K562 (cell line): ENCODE measurements around the gene HSPA4L. TPM values are rescaled to one million over a fixed set of nuclear protein-coding genes. Genes with fewer than 3 reads are reported as not detected.

ENCODE experiments used
- ATAC-seq: fragments of 200-7000 bp; cut with Tn5 transposase; 3 replicates; pipeline ENCODE4 v1.9.1; 2020; ENCODE audit warnings: moderate library complexity
- BruUV-seq: library from RNA; stranded (reverse); fragments of 400-500 nt; replicated peaks from 2 replicates; lab custom pipeline; 2021; lab: Mats Ljungman, UMichigan
- CTCF ChIA-PET: fragments of 300-600 bp; formaldehyde crosslinking; extraction: SDS; loops from one replicate; lab custom pipeline; 2021; ENCODE audit warnings: low intra/inter-chr PET ratio; lab: Yijun Ruan, JAX
- POLR2A ChIA-PET: fragments of 300-600, 350-650 bp; sonication (Branson Sonifier 250); formaldehyde crosslinking; extraction: SDS; loops from one replicate; lab custom pipeline; 2021; ENCODE audit warnings: antibody characterized with exemption, inconsistent platforms; lab: Yijun Ruan, JAX
- DNase-seq, 4 experiments: peaks; one replicate each; pipeline versions ENCODE4 v3.0.0 to v3.0.0-alpha.2; 2011 to 2018; ENCODE audit warnings: low spot score in 3 of 4, mixed read lengths in 3 of 4; ENCODE audit errors: extremely low read depth in 1 of 4
- FAIRE-seq: peaks from 2 replicates; lab custom pipeline; 2011; peaks lifted over from hg19 to GRCh38; lab: Jason Lieb, UNC
- H2AFZ ChIP-seq: 2 replicates; pipeline ENCODE4 v1.6.0; 2011; ENCODE audit warnings: low read depth, low read length, control low read depth, inconsistent platforms
- H3K27ac ChIP-seq: fragments of 200-600 bp; 3 replicates; pipeline ENCODE4 v1.8.0; 2011; ENCODE audit warnings: low read depth, mild to moderate bottlenecking, control low read depth, inconsistent platforms, low read length, moderate library complexity, mixed read lengths; ENCODE audit errors: extremely low read depth
- H3K27me3 ChIP-seq, 2 experiments: fragments of 300-600 bp in 1 of 2; 2 replicates in 1 of 2; 3 replicates in 1 of 2; pipeline versions ENCODE4 v1.6.0 to v1.8.0; 2011; ENCODE audit warnings: inconsistent platforms in 2 of 2, low read length in 2 of 2, mild to moderate bottlenecking in 1 of 2, mixed read lengths in 1 of 2, moderate library complexity in 1 of 2; ENCODE audit not compliant: control insufficient read depth in 2 of 2, insufficient read depth in 2 of 2
- H3K36me3 ChIP-seq: fragments of 300-600 bp; 3 replicates; pipeline ENCODE4 v1.8.0; 2011; ENCODE audit warnings: mild to moderate bottlenecking, low read length, inconsistent platforms; ENCODE audit not compliant: control insufficient read depth, insufficient read depth
- H3K4me1 ChIP-seq, 2 experiments: fragments of 200-600 bp in 1 of 2; replicated peaks in 1 of 2; 2 replicates in 1 of 2; 3 replicates in 1 of 2; pipeline versions ENCODE4 v1.5.1 to v1.8.0; 2011; ENCODE audit warnings: inconsistent platforms in 2 of 2, low read length in 2 of 2, mild to moderate bottlenecking in 1 of 2, mixed read lengths in 1 of 2, moderate library complexity in 1 of 2; ENCODE audit not compliant: control insufficient read depth in 2 of 2, insufficient read depth in 2 of 2
- H3K4me2 ChIP-seq: 2 replicates; pipeline ENCODE4 v1.6.1; 2011; ENCODE audit warnings: low read length, control low read depth, inconsistent platforms, mixed read lengths; ENCODE audit not compliant: insufficient read depth
- H3K4me3 ChIP-seq: fragments of 200-600 bp; sonication (generic), shearing (Covaris generic); 2 replicates; pipeline ENCODE4 v1.5.1; 2016; ENCODE audit warnings: control low read depth, inconsistent platforms
- H3K79me2 ChIP-seq: fragments of 200-600 bp; 3 replicates; pipeline ENCODE4 v1.8.0; 2011; ENCODE audit warnings: low read length, inconsistent platforms; ENCODE audit not compliant: control insufficient read depth, insufficient read depth
- H3K9ac ChIP-seq, 2 experiments: 2 replicates each; pipeline versions ENCODE4 v1.6.0 to v1.6.1; 2011; ENCODE audit warnings: low read depth in 2 of 2, low read length in 2 of 2, control low read depth in 1 of 2, inconsistent platforms in 1 of 2, mild to moderate bottlenecking in 1 of 2, mixed read lengths in 1 of 2; ENCODE audit not compliant: insufficient read depth in 1 of 2
- H3K9me1 ChIP-seq: one replicate; pipeline ENCODE4 v1.6.0; 2011; ENCODE audit warnings: inconsistent platforms, mild to moderate bottlenecking, low read length, moderate library complexity; ENCODE audit not compliant: control insufficient read depth, insufficient read depth
- H3K9me3 ChIP-seq: replicated peaks from 2 replicates; pipeline ENCODE4 v1.5.1; 2011; ENCODE audit warnings: low read depth, low read length, inconsistent platforms; ENCODE audit not compliant: control insufficient read depth, insufficient read depth
- H4K20me1 ChIP-seq: replicated peaks from 2 replicates; pipeline ENCODE4 v1.6.1; 2011; ENCODE audit warnings: low read length, inconsistent platforms, mixed read lengths; ENCODE audit not compliant: control insufficient read depth, insufficient read depth
- ETS2 ChIP-seq: IDR thresholded peaks from 2 replicates; pipeline ENCODE4 v1.6.1; 2016; ENCODE audit warnings: borderline replicate concordance, missing genetic modification characterization, mild to moderate bottlenecking, moderate library complexity, missing compliant biosample characterization; ENCODE audit not compliant: poor library complexity, severe bottlenecking
- GABPB1 ChIP-seq: sonication (generic); formaldehyde crosslinking; IDR thresholded peaks from 2 replicates; pipeline ENCODE4 v1.8.0; 2022; ENCODE audit warnings: mild to moderate bottlenecking, missing genetic modification reagents
- KDM5B ChIP-seq: fragments of 200-600 bp; sonication (generic); IDR thresholded peaks from 2 replicates; pipeline ENCODE4 v1.6.1; 2012; ENCODE audit warnings: low read depth, mild to moderate bottlenecking, moderate library complexity, low read length, control low read depth, inconsistent platforms; ENCODE audit not compliant: insufficient replicate concordance
- L3MBTL2 ChIP-seq: fragments of 450-650 bp; IDR thresholded peaks from 2 replicates; pipeline ENCODE4 v1.6.1; 2016; ENCODE audit warnings: mild to moderate bottlenecking, moderate library complexity
- ZNF512 ChIP-seq: IDR thresholded peaks from 2 replicates; pipeline ENCODE4 v1.6.1; 2016; ENCODE audit warnings: missing genetic modification characterization, missing compliant biosample characterization
- ZNF551 ChIP-seq: fragments of 250-450 bp; sonication (Bioruptor Pico); IDR thresholded peaks from 2 replicates; pipeline ENCODE4 v1.5.0; 2021; ENCODE audit warnings: mild to moderate bottlenecking, moderate library complexity
- WGBS: fragments of 100-300 bp; shearing (Covaris generic); methylation state at CpG from one replicate; pipeline ENCODE4 v1.1.6; 2016; ENCODE audit warnings: low coverage, mixed read lengths; ENCODE audit not compliant: insufficient coverage; ENCODE audit errors: missing lambda C conversion rate; 5-methylcytosine and 5-hydroxymethylcytosine counted together
- in situ Hi-C: fragments of 300-500 bp; cut with MboI; formaldehyde crosslinking; loops from 4 replicates; pipeline ENCODE4 v1.15.0; 2018; ENCODE audit warnings: inconsistent platforms, mixed read lengths
- intact Hi-C: fragments of 100-400 bp; cut with micrococcal nuclease; formaldehyde crosslinking; loops from 2 replicates; pipeline ENCODE4 v1.14.2; 2022
- polyA plus RNA-seq, 8 experiments: library from polyadenylated mRNA; depleted of rRNA in 4 of 8; stranded (reverse) in 5 of 8; unstranded in 3 of 8; fragments of >200 nt; fragmentation: Nextera tagmentation in 2 of 8; fragmentation: Illumina TruSeq in 1 of 8; extraction: Ambion mirVana in 2 of 8; extraction: Trizol in 1 of 8; gene quantifications; 2 replicates each; pipeline versions ENCODE4 v1.2.1 to v1.2.3, GENCODE V29; 2011 to 2014; ENCODE audit warnings: inconsistent platforms in 1 of 8, missing spikeins in 1 of 8
- total RNA-seq, 7 experiments: library from RNA; depleted of rRNA in 6 of 7; stranded (reverse); fragments of >200 nt in 6 of 7; fragmentation: Illumina TruSeq in 2 of 7; extraction: Trizol in 2 of 7; gene quantifications; 2 replicates each; pipeline versions ENCODE4 v1.2.1 to v1.2.3, GENCODE V29; 2011 to 2021; ENCODE audit warnings: low replicate concordance in 1 of 7

The HSPA4L gene
- total and polyA plus RNA-seq, 9 of the 15 experiments (the other 6 are each of a cell fraction or from before 2014, with no cell fraction given), result 12.3 to 37.0 (median 21.7) TPM

GRCh38 chr4:127857641-127858040 is 75.5 kb downstream of the HSPA4L start:
- Histone ChIP-seq H3K79me2 (no peaks in the 10 kb centered on the region; the same call in 2 of the 3 replicates), H3K27me3 (no peaks in the 10 kb centered on the region), H3K27ac (no peak overlapping the region)
- no peak for DNase-seq
- no TSS peak for BruUV-seq
- TF ChIP-seq ZNF512 (tag), result no peak
- TF ChIP-seq KDM5B, result no peak
- no peak for TF ChIP-seq L3MBTL2
- TF ChIP-seq ZNF551, result no peak
- no peak for TF ChIP-seq GABPB1 (CRISPR knock-in tag)
- no peak for TF ChIP-seq ETS2
- TF ChIP-seq, all 486 proteins: peak for 0
- Histone ChIP-seq H3K36me3 (no peaks in the 10 kb centered on the region), H3K4me2 (no peak overlapping the region), H2AFZ (no peak overlapping the region), H3K4me1 (no peaks in the 10 kb centered on the region; a peak in 1 of 5 replicates), H3K9ac (no peak overlapping the region), H3K9me1 (no peaks in the 10 kb centered on the region), H3K4me3 (no peak overlapping the region), H4K20me1 (no peaks in the 10 kb centered on the region), H3K9me3 (peaks cover 2% of the 10 kb centered on the region)
- FAIRE-seq, result peak; percentile 49
- 53% methylated on average over 1 of the region's 1 CpG for WGBS
- ChIA-PET CTCF (no interaction called here), POLR2A (no interaction called here)
- in situ Hi-C loops, result no loop called here
- no peak for ATAC-seq
- intact Hi-C loops, result no loop called here
